Adipocyte (in vitro differentiated cells): Measurements from ENCODE around the gene CDK2AP2.
A peak's percentile ranks its signal among the peaks of the same experiment; 100 is the strongest.
"Not testable (repeated sequence)": the region's sequence is repeated elsewhere in the genome, so short reads cannot be mapped to it uniquely, and the experiment has no call there.

Experiments
- DNase-seq: peaks from one replicate; pipeline ENCODE4 v3.0.0-alpha.2; 2015; ENCODE audit warnings: low read depth
- H3K27me3 ChIP-seq: replicated peaks from 2 replicates; pipeline ENCODE4 v1.7.0; 2013; ENCODE audit warnings: mild to moderate bottlenecking, low read length, moderate library complexity; ENCODE audit not compliant: control insufficient read depth, insufficient read depth
- H3K36me3 ChIP-seq: 2 replicates; pipeline ENCODE4 v1.7.0; 2013; ENCODE audit warnings: low read length, mild to moderate bottlenecking, moderate library complexity; ENCODE audit not compliant: control insufficient read depth, insufficient read depth, severe bottlenecking
- H3K4me1 ChIP-seq: 2 replicates; pipeline ENCODE4 v1.7.0; 2013; ENCODE audit warnings: mild to moderate bottlenecking, low read length, moderate library complexity; ENCODE audit not compliant: control insufficient read depth, insufficient read depth
- H3K4me3 ChIP-seq: 2 replicates; pipeline ENCODE4 v1.7.0; 2013; ENCODE audit warnings: mild to moderate bottlenecking, low read length, moderate library complexity
- H3K9ac ChIP-seq: 2 replicates; pipeline ENCODE4 v1.7.0; 2013; ENCODE audit warnings: mild to moderate bottlenecking, low read length, moderate library complexity
- H3K9me3 ChIP-seq: 2 replicates; pipeline ENCODE4 v1.7.0; 2013; ENCODE audit warnings: mild to moderate bottlenecking, low read length, moderate library complexity; ENCODE audit not compliant: control insufficient read depth

Gene CDK2AP2

DNA sequence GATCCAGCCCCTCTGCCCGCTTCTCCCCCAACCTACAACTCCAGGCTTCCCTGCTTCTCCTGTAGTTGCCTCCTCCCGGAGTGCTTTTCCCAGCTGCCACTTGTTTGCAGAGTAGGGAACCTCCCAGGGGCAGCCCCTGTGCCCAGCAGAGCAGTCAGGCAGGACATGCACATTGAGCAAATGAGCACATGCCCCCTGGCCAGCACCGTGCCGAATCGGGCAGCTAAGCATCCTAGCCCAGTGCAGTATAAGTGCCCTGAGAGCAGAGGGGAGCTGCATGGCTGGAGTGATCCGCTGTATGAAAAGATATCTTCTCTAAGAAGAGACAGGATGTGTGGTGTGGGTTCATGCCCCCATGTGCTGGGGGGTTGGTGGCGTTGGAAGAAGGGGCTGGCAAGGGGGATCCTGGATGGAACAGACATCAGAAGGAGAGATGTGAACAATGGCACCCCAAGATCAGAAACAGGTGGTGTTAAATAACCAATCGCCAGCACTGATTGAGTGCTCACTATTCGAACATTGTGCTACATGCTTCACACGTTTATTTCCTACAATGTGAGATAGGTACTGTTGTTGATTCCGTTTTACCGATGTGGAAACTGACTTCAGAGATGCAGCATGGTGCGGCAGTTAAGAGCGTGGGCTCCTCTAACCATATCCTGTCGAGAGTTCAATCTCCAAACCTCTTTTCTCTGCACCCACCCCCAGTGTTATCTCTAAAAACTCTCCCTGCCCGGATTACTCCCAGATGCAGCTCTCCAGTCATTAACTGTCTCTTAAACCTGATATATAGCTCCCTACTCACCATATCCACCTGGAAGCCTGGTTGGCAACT, 23.9 kb downstream of the CDK2AP2 start:
- DNase-seq = no peak
- no peaks in the 10 kb centered on the region for H3K27me3 ChIP-seq
- peaks cover 4% of the 10 kb centered on the region for H3K36me3 ChIP-seq
- H3K4me3 ChIP-seq = peak overlapping the region; percentile 82
- H3K9me3 ChIP-seq = no peaks in the 10 kb centered on the region
- no peak overlapping the region for H3K9ac ChIP-seq
- peaks cover 7% of the 10 kb centered on the region for H3K4me1 ChIP-seq

DNA sequence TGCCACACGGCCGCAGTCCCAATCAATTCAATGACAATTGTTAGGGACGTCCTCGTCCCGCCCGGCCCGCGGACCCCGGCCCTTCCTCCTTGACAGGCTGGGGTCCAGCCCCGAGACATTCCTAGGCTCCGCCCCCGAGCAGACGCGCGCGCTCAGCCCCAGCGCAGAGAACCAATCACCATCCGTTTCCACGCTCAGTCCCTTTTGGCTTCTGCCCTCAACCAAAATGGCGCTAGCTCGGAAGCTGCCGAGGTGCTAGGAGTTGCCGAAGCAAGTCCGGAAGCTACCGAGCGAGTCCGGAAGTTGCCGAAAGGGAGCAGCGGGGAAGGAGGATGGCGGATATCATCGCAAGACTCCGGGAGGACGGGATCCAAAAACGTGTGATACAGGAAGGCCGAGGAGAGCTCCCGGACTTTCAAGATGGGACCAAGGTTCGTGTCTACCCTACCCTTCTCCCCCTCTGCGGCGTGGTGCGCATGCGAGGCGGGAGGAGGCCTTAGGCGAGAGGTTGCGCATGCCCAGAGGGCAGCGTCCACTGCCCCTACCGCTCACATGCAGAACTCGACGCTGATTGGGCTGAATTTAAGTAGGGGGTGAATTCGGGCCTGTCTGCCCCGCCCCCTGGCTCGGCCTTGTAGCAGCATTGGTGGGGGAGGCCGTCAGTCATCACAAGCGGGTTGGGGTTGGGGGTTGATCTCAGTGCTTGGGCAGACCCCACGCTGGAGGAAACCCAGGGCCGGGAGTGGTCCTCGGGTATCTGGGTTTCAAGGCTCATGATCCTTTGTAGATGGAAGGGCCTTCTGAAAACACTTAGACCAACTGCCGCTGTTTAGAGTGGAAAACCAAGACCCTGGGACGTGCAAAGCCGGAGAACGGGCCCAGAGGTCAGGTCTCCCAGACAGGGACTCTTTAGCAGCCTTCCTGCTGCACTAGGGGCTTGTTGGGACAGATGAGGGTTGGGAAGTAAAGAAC, 24.8 kb downstream of the CDK2AP2 start, which contains the start of gene AIP:
AIP (plus strand) TSS at position 200 of the 972 bp plus-strand sequence; CDS start at position 333, 133 bp downstream.
- DNase-seq = peak; percentile 99
- Histone ChIP-seq H3K4me1 (peaks cover 7% of the 10 kb centered on the region), H3K36me3 (peaks cover 2% of the 10 kb centered on the region), H3K4me3 (peak within 1 kb of the TSS; percentile 82), H3K9me3 (no peaks in the 10 kb centered on the region), H3K9ac (peak within 1 kb of the TSS; percentile 92), H3K27me3 (no peaks in the 10 kb centered on the region)

DNA sequence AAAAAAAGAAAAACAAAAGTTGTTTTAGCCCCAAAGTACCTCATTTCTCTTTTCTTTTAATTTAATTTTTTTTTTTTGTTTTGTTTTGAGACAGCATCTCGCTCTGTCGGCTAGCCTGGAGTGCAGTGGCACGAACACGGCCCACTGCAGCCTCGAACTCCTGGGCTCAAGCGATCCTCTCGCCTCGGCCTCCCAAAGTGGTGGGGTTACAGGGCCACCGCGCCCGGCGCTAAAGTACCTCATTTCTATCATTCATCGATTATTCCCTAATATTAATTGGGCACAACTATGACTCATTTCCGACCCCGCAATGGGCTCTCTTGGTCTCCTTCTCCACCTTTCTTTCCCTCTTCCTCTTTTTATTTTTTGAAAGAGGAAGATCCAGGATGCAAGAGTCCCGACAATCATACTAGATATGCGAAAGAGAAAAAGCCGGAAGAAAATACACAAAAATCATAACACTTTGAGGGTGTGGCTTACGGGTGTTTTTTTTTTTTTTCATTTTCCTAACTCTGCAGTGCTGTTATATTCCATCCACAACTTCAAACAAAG, 25.6 kb downstream of the CDK2AP2 start:
- Histone ChIP-seq H3K27me3 (no peaks in the 10 kb centered on the region), H3K4me3 (peak overlapping the region; percentile 82), H3K9me3 (no peaks in the 10 kb centered on the region), H3K4me1 (peaks cover 7% of the 10 kb centered on the region), H3K9ac (peak overlapping the region; percentile 92), H3K36me3 (no peaks in the 10 kb centered on the region)
- no peak for DNase-seq

DNA sequence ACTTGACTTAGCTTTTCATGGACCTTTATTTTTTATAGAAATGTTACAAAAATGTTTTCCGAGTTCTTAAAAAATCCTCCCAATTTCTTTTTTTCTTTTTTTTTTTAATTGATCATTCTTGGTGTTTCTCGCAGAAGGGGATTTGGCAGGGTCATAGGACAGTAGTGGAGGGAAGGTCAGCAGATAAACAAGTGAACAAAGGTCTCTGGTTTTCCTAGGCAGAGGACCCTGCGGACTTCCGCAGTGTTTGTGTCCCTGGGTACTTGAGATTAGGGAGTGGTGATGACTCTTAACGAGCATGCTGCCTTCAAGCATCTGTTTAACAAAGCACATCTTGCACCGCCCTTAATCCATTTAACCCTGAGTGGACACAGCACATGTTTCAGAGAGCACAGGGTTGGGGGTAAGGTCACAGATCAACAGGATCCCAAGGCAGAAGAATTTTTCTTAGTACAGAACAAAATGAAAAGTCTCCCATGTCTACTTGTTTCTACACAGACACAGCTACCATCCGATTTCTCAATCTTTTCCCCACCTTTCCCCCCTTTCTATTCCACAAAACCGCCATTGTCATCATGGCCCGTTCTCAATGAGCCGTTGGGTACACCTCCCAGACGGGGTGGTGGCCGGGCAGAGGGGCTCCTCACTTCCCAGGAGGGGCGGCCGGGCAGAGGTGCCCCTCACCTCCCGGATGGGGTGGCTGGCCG, 30.5 kb downstream of the CDK2AP2 start:
- not testable (repeated sequence) for H3K36me3 ChIP-seq, H3K27me3 ChIP-seq, H3K4me3 ChIP-seq, DNase-seq, H3K9ac ChIP-seq, H3K4me1 ChIP-seq, H3K9me3 ChIP-seq

DNA sequence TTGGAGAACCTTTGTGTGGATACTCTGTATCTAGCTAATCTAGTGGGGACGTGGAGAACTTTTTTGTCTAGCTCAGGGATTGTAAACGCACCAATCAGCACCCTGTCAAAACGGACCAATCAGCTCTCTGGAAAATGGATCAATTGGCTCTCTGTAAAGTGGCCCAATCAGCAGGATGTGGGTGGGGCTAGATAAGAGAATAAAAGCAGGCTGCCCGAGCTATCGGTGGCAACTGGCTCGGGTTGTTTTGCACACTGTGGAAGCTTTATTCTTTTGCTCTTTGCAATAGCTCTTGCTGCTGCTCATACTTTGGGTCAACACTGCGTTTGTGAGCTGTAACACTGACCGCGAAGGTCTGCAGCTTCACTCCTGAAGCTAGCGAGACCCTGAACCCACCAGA, 31.3 kb downstream of the CDK2AP2 start:
- H3K9ac ChIP-seq, H3K4me3 ChIP-seq, H3K4me1 ChIP-seq, H3K36me3 ChIP-seq, DNase-seq, H3K9me3 ChIP-seq, H3K27me3 ChIP-seq: not testable (repeated sequence)

DNA sequence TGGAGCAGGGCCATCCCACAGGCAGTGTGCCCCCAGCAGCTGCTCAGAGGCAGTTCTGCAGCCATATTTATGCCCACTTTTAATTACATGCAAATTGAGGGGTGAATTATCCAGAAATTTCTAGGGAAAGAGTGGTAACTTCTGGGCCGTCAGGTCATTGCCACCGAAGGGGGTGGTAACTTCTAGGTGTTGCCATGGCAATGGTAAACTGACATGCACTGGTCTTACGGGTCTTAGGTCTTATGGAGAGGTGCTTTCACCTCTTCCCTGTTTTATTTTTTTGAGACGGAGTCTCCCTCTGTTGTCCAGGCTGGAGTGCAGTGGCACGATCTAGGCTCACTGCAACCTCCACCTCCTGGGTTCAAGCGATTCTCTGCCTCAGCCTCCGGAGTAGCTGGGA, 35.1 kb downstream of the CDK2AP2 start:
- Histone ChIP-seq H3K9ac (no peak overlapping the region), H3K36me3 (no peaks in the 10 kb centered on the region), H3K9me3 (no peaks in the 10 kb centered on the region), H3K27me3 (no peaks in the 10 kb centered on the region), H3K4me1 (peaks cover 7% of the 10 kb centered on the region), H3K4me3 (no peak overlapping the region)
- DNase-seq = no peak

DNA sequence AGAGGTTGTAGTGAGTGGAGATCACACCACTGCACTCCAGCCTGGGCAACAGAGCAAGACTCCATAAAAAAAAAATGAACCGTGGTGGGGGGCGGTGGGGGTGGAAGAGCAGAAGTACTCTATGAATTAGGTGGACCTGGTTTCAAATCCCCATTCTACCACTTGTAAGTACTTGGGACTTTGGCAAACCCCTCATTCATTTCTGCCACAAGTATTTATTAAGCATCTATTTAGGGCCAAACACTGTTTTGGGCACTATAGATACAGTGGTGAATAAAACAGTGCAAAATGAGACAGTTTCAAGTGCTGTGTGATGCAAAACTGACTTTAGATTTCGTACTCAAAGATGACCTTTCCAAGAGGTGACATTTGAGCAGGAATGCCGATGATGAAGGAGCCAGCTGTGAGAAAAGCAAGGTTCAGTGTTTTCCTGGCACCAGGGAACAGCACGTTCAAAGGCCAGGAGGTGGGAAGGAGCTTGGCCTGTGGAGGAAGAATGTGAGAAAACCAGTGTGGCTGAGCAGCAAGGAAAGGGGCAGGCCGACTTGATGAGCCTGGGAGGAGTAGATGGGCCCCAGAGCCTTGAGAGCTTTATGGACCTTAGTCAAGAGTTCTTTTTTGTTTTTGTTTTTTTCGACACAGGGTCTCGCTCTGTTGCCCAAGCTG, 37.5 kb downstream of the CDK2AP2 start:
- Histone ChIP-seq H3K4me1 (peaks cover 10% of the 10 kb centered on the region), H3K9ac (no peak overlapping the region), H3K9me3 (no peaks in the 10 kb centered on the region), H3K36me3 (no peaks in the 10 kb centered on the region), H3K27me3 (no peaks in the 10 kb centered on the region), H3K4me3 (no peak overlapping the region)
- DNase-seq = no peak

DNA sequence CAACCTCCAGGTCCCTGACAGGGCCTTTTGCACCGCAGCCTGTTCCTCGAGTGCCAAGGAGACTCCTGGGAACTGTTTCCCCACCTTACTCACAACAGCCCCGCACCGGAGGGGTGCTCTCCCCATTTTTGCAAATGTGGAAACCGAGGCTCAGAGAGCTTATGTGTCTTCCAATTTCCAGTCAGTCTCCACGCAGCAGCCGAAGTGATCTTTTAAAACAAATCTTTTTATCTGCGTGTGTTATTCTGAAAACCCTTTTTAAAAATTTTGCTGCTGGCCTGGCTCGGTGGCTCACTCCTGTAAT, 38.5 kb downstream of the CDK2AP2 start:
- DNase-seq = no peak
- peaks cover 10% of the 10 kb centered on the region for H3K4me1 ChIP-seq
- no peaks in the 10 kb centered on the region for H3K9me3 ChIP-seq
- peak overlapping the region; percentile 83 for H3K4me3 ChIP-seq
- H3K9ac ChIP-seq = peak overlapping the region; percentile 88
- H3K36me3 ChIP-seq = no peaks in the 10 kb centered on the region
- H3K27me3 ChIP-seq = no peaks in the 10 kb centered on the region

DNA sequence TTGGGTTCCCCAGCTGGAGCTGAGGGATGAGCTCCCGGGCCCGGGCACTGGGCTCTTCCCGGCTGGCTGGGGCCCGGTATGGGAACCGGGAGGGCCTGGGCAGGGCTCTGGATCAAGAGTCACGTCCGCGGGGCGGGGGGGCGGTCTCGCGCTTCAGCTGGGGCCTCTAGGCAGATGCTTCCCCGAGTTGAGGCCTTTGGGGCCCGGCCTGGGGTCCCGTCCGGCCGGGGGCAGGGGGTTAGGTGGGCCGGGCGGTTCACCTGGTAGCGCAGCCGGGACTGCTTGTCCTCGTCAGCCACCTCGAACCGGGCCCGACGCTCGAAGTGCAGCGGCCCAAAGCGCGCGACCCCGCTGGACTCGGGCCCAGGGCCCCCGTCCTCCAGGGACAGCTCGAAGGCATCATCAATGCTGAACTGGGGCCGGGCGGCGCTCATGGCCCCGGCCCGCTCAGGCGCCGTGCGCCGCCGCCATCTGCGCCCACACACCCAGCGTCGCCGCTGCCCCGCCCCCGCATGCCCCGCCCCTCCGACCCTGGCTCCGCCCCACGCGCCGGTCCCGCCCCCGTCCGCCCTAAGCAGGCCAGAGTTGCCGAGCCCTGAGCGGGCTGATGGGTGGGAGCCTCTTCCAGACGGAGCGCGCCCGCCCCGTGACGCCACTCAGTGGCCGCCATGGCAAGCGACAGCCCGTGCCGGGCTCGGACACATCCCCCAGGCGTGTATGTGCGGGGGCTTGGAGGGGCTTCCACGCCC, 39.0 kb downstream of the CDK2AP2 start, which contains the start of gene TMEM134:
TMEM134 (minus strand) TSS at position 493 of the 749 bp plus-strand sequence; CDS start at position 434, 59 bp downstream.
- H3K9me3 ChIP-seq = no peaks in the 10 kb centered on the region
- H3K27me3 ChIP-seq = no peaks in the 10 kb centered on the region
- peak within 1 kb of the TSS; percentile 90 for H3K9ac ChIP-seq
- DNase-seq = peak; percentile 98
- peaks cover 10% of the 10 kb centered on the region for H3K4me1 ChIP-seq
- no peaks in the 10 kb centered on the region for H3K36me3 ChIP-seq
- H3K4me3 ChIP-seq = peak within 1 kb of the TSS; percentile 89

DNA sequence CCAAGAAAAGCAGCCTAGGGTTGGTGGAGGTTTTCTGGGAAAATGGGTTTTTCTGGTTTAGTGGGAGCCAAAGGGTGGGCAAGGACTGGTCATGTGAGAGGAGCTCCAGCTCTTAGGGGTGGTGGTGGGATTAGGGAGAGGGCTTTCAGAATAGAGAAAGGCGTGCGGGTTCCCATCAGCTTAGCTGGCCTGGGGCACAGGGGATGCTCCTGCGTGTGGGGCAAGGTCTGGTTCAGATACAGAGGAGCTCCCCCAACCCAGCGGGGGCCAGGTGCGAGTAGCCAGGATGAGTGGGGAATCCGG, 39.6 kb downstream of the CDK2AP2 start:
- Histone ChIP-seq H3K9me3 (no peaks in the 10 kb centered on the region), H3K4me1 (peaks cover 10% of the 10 kb centered on the region), H3K36me3 (no peaks in the 10 kb centered on the region), H3K27me3 (no peaks in the 10 kb centered on the region), H3K9ac (peak overlapping the region; percentile 90), H3K4me3 (peak overlapping the region; percentile 89)
- no peak for DNase-seq
